Astrocyte (in vitro differentiated cells and primary cell): ENCODE data around the gene BMPR1B. TPM values are rescaled to one million over a fixed set of nuclear protein-coding genes. Genes with fewer than 3 reads are reported as not detected.

Experiments used
- DNase-seq: peaks from one replicate; pipeline ENCODE4 v3.0.0-alpha.2; 2010; ENCODE audit warnings: low read depth
- FAIRE-seq: peaks from 2 replicates; lab custom pipeline; 2011; peaks lifted over from hg19 to GRCh38; lab: Jason Lieb, UNC
- H2AFZ ChIP-seq: 2 replicates; pipeline ENCODE4 v1.6.0; 2012; ENCODE audit warnings: low read depth, low read length, inconsistent platforms
- H3K27ac ChIP-seq: 2 replicates; pipeline ENCODE4 v1.5.1; 2011; ENCODE audit warnings: low read depth, low read length, inconsistent platforms
- H3K27me3 ChIP-seq: 2 replicates; pipeline ENCODE4 v1.6.0; 2011; ENCODE audit warnings: low read length, inconsistent platforms; ENCODE audit not compliant: insufficient read depth
- H3K36me3 ChIP-seq: 2 replicates; pipeline ENCODE4 v1.5.1; 2011; ENCODE audit warnings: low read length, inconsistent platforms; ENCODE audit not compliant: insufficient read depth
- H3K4me1 ChIP-seq: 2 replicates; pipeline ENCODE4 v1.5.1; 2011; ENCODE audit warnings: low read length, inconsistent platforms; ENCODE audit not compliant: insufficient read depth
- H3K4me2 ChIP-seq: 2 replicates; pipeline ENCODE4 v1.6.0; 2012; ENCODE audit warnings: low read length, inconsistent platforms
- H3K4me3 ChIP-seq: 2 replicates; pipeline ENCODE4 v1.5.1; 2011; ENCODE audit warnings: low read depth, mild to moderate bottlenecking, low read length, inconsistent platforms; ENCODE audit not compliant: insufficient read depth
- H3K79me2 ChIP-seq: 2 replicates; pipeline ENCODE4 v1.6.0; 2012; ENCODE audit warnings: mild to moderate bottlenecking, low read length, inconsistent platforms; ENCODE audit not compliant: insufficient read depth
- H3K9ac ChIP-seq: 2 replicates; pipeline ENCODE4 v1.6.0; 2012; ENCODE audit warnings: mild to moderate bottlenecking, low read length, inconsistent platforms
- H3K9me3 ChIP-seq: 2 replicates; pipeline ENCODE4 v1.5.1; 2012; ENCODE audit warnings: low read depth, mild to moderate bottlenecking, low read length, inconsistent platforms; ENCODE audit not compliant: insufficient read depth
- H4K20me1 ChIP-seq: 2 replicates; pipeline ENCODE4 v1.6.0; 2012; ENCODE audit warnings: low read length, inconsistent platforms; ENCODE audit not compliant: insufficient read depth
- H3K27ac Mint-ChIP-seq: one replicate; pipeline ENCODE4 v1.8.0; 2021; ENCODE audit warnings: mild to moderate bottlenecking, mixed read lengths; ENCODE audit not compliant: unreplicated experiment
- H3K27me3 Mint-ChIP-seq: one replicate; pipeline ENCODE4 v1.8.0; 2021; ENCODE audit warnings: low read depth, mixed read lengths; ENCODE audit not compliant: unreplicated experiment
- H3K36me3 Mint-ChIP-seq: one replicate; pipeline ENCODE4 v1.8.0; 2021; ENCODE audit warnings: low read depth, mixed read lengths; ENCODE audit not compliant: unreplicated experiment
- H3K4me1 Mint-ChIP-seq: one replicate; pipeline ENCODE4 v1.8.0; 2021; ENCODE audit warnings: low read depth, mixed read lengths; ENCODE audit not compliant: unreplicated experiment
- H3K4me3 Mint-ChIP-seq: one replicate; pipeline ENCODE4 v1.8.0; 2021; ENCODE audit warnings: mild to moderate bottlenecking, moderate library complexity, mixed read lengths; ENCODE audit not compliant: unreplicated experiment
- H3K9me3 Mint-ChIP-seq: one replicate; pipeline ENCODE4 v1.8.0; 2021; ENCODE audit warnings: mild to moderate bottlenecking, mixed read lengths; ENCODE audit not compliant: unreplicated experiment
- CTCF ChIP-seq: IDR thresholded peaks from 2 replicates; pipeline ENCODE4 v1.5.1; 2011; ENCODE audit warnings: low read depth, mild to moderate bottlenecking, inconsistent platforms, low read length, moderate library complexity; ENCODE audit not compliant: insufficient read depth
- EZH2 ChIP-seq: IDR thresholded peaks from 2 replicates; pipeline ENCODE4 v1.6.1; 2012; ENCODE audit warnings: mild to moderate bottlenecking, low read length, inconsistent platforms; ENCODE audit not compliant: insufficient read depth
- total RNA-seq: library from RNA; stranded (reverse); gene quantifications from 2 replicates; pipeline ENCODE4 v1.2.1, GENCODE V29; 2021

BMPR1B gene
- total RNA-seq, 1 donor from 2014 or later = 14.1 TPM

- H3K4me3 ChIP-seq = no peak overlapping the region
- no peak overlapping the region for H3K4me2 ChIP-seq
- no peaks in the 10 kb centered on the region for H3K79me2 ChIP-seq
- Mint-ChIP-seq H3K4me1 (no peaks in the 10 kb centered on the region), H3K9me3 (no peaks in the 10 kb centered on the region), H3K4me3 (no peak overlapping the region), H3K36me3 (no peaks in the 10 kb centered on the region), H3K27ac (no peak overlapping the region), H3K27me3 (no peaks in the 10 kb centered on the region)
- H3K4me1 ChIP-seq = no peaks in the 10 kb centered on the region
- no peaks in the 10 kb centered on the region for H3K27me3 ChIP-seq
- no peak overlapping the region for H3K9ac ChIP-seq
- DNase-seq (no peak), FAIRE-seq (no peak)
- no peaks in the 10 kb centered on the region for H3K36me3 ChIP-seq
- H3K27ac ChIP-seq = no peak overlapping the region
- H2AFZ ChIP-seq = no peak overlapping the region
- H3K9me3 ChIP-seq = no peaks in the 10 kb centered on the region
- H4K20me1 ChIP-seq = no peaks in the 10 kb centered on the region
- no peak for TF ChIP-seq CTCF
- no peak for TF ChIP-seq EZH2
Observed at GRCh38 chr4:95020521-95020920, 262.8 kb downstream of the BMPR1B start.

GRCh38 chr4:95021099-95021498 lies 263.3 kb downstream of the BMPR1B start:
- no peak overlapping the region for H3K4me2 ChIP-seq
- H3K27ac ChIP-seq = no peak overlapping the region
- DNase-seq = no peak
- no peaks in the 10 kb centered on the region for H3K27me3 Mint-ChIP-seq
- no peaks in the 10 kb centered on the region for H3K4me1 Mint-ChIP-seq
- no peaks in the 10 kb centered on the region for H3K9me3 ChIP-seq
- no peak overlapping the region for H3K9ac ChIP-seq
- H3K9me3 Mint-ChIP-seq = no peaks in the 10 kb centered on the region
- no peaks in the 10 kb centered on the region for H3K36me3 Mint-ChIP-seq
- no peaks in the 10 kb centered on the region for H3K36me3 ChIP-seq
- no peaks in the 10 kb centered on the region for H3K27me3 ChIP-seq
- no peaks in the 10 kb centered on the region for H3K79me2 ChIP-seq
- no peak overlapping the region for H2AFZ ChIP-seq
- no peak overlapping the region for H3K4me3 ChIP-seq
- TF ChIP-seq CTCF = no peak
- no peak for TF ChIP-seq EZH2
- no peak overlapping the region for H3K4me3 Mint-ChIP-seq
- FAIRE-seq = no peak
- H3K27ac Mint-ChIP-seq = no peak overlapping the region
- H4K20me1 ChIP-seq = no peaks in the 10 kb centered on the region
- H3K4me1 ChIP-seq = no peaks in the 10 kb centered on the region

- Histone ChIP-seq H4K20me1 (no peaks in the 10 kb centered on the region), H3K4me1 (no peaks in the 10 kb centered on the region), H3K27ac (no peak overlapping the region), H3K9ac (no peak overlapping the region), H3K4me3 (no peak overlapping the region), H3K27me3 (no peaks in the 10 kb centered on the region), H3K4me2 (no peak overlapping the region), H2AFZ (no peak overlapping the region), H3K36me3 (no peaks in the 10 kb centered on the region), H3K79me2 (no peaks in the 10 kb centered on the region), H3K9me3 (no peaks in the 10 kb centered on the region)
- TF ChIP-seq CTCF = no peak
- no peak for TF ChIP-seq EZH2
- FAIRE-seq (no peak), DNase-seq (no peak)
- Mint-ChIP-seq H3K27ac (no peak overlapping the region), H3K9me3 (no peaks in the 10 kb centered on the region), H3K4me1 (peaks cover 1% of the 10 kb centered on the region), H3K4me3 (no peak overlapping the region), H3K36me3 (no peaks in the 10 kb centered on the region), H3K27me3 (no peaks in the 10 kb centered on the region)
Observed at GRCh38 chr4:95023110-95023509, 265.4 kb downstream of the BMPR1B start.
